MM.1S (cell line): ENCODE results near the gene RAB11B.
"Not testable (repeated sequence)": the region's sequence is repeated elsewhere in the genome, so short reads cannot be mapped to it uniquely, and the experiment has no call there.

ENCODE experiments used
- EZH2 ChIP-seq: fragments of 300-600 bp; sonication (generic); optimal IDR thresholded peaks from 2 replicates; pipeline ENCODE3; 2017; ENCODE audit warnings: low read depth, mild to moderate bottlenecking, antibody characterized with exemption, low read length, mixed read lengths
- EZH2phosphoT487 ChIP-seq: fragments of 300-600 bp; sonication (generic); IDR thresholded peaks from 2 replicates; pipeline ENCODE4 v1.6.1; 2018; ENCODE audit warnings: antibody characterized with exemption, low read length
- TF ChIP-seq, protein P1 (sequence below): fragments of 300-600 bp; sonication (generic); IDR thresholded peaks from 2 replicates; pipeline ENCODE4 v1.5.1; 2016; ENCODE audit warnings: antibody characterized with exemption, low read length, mixed read lengths

DNA sequence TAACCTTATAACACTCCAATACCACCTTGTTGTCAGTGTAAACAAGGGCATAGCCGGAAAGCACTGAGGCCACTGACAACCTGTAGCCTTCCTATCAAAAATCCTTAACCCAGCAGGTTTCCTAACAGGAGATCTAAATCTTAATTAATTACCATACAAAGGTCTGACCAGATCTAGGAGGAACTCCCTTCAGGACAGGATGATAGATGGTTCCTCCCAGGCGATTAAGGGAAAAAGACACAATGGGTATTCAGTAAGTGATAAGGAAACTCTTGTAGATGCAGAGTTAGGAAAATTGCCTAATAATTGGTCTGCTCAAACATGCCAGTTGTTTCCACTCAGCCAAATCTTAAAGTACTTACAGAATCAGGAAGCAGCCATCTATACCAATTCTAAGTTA lies 5.1 kb upstream of the RAB11B start:
- TF ChIP-seq EZH2, EZH2phosphoT487: not testable (repeated sequence)
- TF ChIP-seq, protein P1, sequence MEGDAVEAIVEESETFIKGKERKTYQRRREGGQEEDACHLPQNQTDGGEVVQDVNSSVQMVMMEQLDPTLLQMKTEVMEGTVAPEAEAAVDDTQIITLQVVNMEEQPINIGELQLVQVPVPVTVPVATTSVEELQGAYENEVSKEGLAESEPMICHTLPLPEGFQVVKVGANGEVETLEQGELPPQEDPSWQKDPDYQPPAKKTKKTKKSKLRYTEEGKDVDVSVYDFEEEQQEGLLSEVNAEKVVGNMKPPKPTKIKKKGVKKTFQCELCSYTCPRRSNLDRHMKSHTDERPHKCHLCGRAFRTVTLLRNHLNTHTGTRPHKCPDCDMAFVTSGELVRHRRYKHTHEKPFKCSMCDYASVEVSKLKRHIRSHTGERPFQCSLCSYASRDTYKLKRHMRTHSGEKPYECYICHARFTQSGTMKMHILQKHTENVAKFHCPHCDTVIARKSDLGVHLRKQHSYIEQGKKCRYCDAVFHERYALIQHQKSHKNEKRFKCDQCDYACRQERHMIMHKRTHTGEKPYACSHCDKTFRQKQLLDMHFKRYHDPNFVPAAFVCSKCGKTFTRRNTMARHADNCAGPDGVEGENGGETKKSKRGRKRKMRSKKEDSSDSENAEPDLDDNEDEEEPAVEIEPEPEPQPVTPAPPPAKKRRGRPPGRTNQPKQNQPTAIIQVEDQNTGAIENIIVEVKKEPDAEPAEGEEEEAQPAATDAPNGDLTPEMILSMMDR, result not testable (repeated sequence)
